Activated gamma-delta T cell treated with Interleukin-2 at 50 U/mL for 16 hours (primary cell): ENCODE data around the gene ENAM.
"Not testable (repeated sequence)": the region's sequence is repeated elsewhere in the genome, so short reads cannot be mapped to it uniquely, and the experiment has no call there.

Experiments
- DNase-seq: peaks from one replicate; pipeline ENCODE4 v3.0.0-alpha.2; 2020

The ENAM gene

DNA sequence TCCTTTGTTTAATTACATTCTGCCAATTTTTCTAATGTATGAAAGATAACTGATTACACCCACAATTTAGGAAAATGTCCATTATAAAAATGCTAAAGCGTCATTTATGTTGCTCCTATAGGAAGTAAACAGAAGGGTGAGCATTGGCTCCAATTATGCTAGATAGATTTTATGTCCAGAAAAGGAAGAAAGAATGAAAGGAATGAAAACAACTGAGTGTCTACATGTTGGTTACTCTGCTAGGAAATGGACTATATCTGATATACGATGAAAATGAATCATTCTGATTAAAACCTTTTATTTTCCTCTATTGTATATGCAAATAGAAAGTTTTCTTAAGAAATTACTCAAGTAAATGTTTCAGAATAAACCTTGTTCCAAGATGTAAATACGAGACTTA, 1.6 kb downstream of the ENAM start:
- DNase-seq = no peak

DNA sequence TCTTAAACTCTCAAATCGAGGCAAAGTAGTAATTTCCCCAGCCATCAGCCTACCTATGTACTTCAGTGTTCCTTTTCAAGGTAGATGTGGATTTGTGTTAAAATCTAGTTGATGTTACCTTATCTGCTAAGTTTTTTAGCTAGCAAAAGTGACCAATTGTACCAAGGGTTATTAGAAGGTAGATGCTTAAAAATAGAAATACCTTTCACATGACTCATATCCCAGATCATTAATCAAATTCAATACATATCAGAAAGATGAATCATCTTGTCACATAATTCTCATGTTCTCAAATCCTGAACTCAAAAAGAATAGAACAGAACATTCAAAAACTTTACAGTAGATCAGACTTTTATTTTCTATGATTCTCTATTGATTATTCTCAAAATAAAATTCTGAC, 3.5 kb downstream of the ENAM start:
- no peak for DNase-seq

DNA sequence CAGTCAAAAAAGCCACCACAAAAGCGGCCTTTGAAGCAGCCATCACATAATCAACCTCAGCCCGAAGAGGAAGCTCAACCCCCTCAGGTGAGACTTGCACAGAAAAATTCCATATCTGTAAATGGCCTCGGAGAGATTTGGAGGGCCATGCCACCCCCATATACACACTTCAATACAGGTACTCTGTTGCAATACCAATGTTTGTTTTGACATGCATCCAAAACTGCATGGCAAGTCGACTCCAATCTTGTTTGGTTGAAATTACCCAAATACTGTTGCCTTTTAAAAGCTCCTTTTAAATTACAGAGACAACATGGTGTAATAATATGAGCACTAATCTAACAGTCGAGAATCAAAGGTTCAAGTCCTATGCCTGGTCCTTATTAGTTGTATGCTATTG, 5.9 kb downstream of the ENAM start:
- DNase-seq = no peak

DNA sequence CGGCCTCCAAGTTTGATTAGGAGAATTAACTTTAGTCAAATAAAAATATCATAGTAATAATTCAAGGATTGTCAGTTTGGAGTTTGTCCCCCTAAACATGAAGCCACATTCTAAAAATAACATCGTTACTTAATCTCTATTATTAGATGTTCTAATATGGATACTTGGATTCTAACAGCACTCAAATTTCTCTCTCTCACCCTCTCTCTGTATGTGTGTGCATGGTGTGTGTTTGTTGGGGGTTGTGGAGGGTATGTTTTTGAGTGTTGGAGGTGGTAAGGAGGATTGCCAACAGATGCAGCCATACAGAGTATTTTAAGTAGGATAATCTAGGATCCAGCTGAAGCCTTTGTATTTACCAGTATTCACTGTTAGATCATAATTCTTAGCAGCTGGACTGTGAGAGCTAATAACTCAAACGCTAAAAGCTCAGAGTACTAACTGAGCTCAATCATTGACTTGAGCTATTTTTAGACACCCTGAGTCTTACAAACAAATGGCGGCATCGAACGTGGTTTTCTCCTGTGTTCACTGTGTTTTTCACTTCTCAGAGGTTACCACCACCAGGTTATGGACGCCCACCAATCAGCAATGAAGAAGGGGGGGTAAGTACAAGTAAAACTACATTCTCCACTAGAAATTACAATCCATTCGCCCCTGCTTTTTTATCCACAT, 8.8 kb downstream of the ENAM start:
- no peak for DNase-seq

DNA sequence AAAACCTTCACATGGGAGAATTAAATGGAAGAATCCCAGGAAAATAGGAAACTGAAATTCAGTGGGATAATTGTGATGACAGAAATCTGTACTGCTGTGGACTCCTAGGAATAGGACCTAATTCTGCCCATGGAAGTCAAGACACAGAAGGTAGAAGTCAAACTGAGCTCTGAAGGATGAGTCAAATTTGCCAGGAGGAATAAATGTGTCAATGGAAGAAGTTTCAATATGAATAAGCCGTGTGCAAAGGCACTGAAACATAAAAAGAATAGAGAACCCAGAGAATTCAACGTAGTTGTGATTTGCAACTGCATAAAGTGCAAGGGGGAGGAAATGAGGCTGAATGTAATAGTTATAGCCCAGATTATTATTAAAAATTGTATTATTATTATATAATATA, 11.6 kb downstream of the ENAM start:
- no peak for DNase-seq

DNA sequence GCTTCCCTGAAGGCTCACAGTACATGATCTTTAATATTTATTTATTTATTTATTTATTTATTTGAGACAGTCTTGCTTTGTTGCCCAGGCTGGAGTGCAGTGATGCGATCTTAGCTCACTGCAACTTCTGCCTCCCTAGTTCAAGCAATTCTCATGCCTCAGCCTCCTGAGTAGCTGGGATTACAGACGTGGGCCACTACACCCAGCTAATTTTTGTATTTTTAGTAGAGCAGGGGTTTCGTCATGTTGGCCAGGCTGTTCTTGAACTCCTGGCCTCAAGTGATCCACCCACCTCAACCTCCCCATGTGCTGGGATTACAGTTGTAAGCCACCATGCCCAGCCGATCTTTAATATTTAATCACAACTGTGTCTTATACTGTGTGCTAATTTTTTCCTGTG, 22.2 kb downstream of the ENAM start:
- DNase-seq = not testable (repeated sequence)

DNA sequence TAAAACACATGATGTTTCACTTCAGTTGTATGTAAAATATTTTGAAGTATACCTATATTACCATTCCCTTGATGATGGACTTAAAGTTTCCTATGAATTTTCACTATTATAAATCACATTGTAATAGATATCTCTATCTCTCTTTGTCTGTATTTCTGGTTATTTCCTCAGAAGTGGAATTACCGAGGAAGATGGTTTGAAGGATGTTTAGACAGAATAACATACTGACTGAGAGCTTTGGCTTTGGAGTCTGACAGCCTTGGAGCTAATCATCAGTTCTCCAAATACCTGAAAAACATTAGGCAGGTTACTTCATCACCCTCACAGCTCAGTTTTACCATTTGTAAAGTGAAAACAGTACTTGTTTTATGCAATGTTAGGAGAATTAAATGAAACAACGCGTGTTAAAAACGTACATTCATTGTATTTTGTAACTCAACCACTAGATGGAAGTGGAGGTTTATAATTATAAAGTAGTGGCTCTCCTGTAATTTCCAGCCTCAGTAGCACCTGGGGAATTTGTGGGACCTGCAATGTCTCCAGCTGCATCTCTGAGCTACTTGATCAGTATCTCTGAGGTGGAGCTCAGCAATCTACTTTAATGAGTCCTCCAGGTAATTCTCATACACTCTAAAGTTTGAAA, 23.4 kb downstream of the ENAM start:
- no peak for DNase-seq

DNA sequence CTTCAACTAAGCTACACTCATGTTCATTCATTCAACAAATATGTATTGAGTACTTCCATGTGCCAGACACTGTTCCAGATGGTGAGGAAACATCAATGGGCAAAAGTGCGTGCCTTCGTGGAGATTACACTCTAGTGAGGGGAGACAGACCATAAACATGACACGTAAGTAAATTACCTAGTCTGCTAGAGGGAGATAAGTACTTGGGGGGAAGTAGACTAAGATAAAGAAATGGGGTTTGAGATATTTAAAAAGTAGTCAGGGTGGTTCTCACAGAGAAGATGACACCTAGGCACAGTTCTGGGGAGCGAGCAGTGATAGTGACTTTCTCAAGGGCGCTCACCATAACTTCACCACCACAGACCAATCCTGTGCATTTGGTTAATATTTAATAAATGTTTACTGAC, 26.1 kb downstream of the ENAM start:
- no peak for DNase-seq

DNA sequence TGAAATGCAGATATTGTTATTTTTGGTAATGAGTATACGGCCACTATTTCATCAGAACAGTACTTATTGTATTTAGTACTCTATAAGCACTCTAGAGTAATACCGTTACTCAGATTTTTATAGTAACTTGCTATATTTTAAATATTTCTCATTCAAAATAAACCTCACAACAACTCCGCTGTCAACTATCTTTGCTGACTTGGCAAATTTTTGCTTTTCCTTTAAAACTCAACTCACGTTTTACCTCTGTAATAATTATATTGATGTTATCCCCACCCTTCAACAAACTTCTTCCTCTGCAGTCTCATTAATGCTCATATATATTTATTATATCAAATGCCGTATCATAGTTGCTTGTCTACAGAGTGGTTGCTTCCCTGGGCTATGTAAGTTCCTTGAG, 28.8 kb downstream of the ENAM start:
- no peak for DNase-seq

DNA sequence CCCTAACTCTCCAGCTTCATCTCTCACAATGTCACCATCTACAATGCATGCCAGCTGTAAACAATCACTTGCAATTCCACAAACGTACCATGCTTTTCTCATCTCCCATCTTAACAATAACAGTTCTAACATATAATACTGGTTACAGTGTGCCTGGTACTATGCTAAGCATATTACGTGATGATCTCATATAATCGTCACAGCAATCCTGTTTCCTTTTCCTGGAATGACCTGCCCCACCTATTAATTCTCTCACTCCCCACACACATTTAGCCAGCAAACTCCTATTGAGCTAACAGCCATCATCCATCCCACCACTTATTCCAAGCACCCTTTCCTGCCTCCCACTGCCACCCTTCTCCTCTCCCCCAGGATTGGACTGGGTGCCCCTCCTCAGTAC, 29.9 kb downstream of the ENAM start:
- no peak for DNase-seq

DNA sequence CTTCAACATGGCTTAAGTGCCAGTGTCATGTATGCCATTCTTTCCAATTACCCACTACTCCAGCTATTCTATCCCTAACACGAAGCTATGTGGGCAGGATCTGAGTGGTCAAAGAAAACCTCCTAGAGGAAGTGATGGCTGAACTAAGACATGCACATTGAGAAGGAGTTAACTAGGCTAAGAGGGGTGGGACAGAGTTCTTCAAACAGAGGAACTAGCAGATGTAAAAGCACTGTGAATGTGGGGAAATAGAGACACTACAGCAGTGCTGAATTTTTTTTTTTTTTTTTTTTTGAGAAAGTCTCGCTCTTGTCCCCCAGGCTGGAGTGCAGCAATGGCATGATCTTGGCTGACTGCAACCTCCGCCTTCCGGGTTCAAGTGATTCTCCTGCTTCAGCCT, 31.6 kb downstream of the ENAM start:
- no peak for DNase-seq

DNA sequence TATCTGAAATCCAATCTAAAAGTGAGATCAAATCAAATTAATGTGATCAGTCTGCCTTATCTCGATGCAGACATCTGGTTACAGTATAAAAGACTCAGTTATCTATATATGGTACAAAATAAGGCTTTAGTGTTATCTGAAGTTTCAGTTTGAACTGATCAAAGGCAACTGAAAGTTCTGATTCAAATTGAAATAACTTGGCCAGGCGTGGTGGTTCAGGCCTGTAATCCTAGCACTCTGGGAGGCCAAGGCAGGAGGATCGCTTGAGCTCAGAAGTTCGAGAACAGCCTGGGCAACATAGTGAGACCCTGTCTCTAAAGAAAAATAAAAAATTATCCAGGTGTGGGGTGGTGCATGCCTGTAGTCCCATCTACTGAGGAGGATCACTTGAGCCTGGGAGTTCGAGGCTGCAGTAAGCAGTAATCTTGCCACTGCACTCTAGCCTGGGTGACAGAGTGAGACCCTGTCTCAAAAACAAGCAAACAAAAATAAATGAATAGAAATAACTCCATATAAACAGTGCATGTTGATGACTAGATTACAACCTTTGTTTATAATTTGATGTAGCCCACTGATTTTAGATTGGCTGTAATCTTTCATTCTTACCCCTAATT, 32.9 kb downstream of the ENAM start:
- DNase-seq = not testable (repeated sequence)

DNA sequence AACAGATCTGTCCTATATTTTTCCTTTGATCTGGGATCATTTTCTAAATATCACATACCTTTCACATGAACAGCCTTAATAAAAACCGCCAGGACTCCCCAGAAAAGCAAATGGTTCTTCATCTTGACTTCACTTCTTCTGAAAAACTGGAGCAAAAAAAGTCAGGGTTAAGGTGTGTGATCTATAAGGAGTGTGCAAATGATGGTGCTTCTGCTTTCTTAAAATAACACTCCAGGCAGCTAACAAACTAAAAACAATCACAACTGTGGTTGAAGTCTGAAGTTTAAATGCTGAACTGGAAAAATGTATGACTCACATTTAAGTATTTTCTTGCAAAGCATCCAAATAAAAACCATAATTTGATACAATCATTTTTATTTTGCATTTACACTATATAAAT, 37.8 kb downstream of the ENAM start, which contains the start of gene JCHAIN:
Gene JCHAIN, minus strand, starts transcription at position 140 of the 400 bp plus-strand sequence. Its CDS starts 18 bp downstream, at position 122.
- DNase-seq = no peak

DNA sequence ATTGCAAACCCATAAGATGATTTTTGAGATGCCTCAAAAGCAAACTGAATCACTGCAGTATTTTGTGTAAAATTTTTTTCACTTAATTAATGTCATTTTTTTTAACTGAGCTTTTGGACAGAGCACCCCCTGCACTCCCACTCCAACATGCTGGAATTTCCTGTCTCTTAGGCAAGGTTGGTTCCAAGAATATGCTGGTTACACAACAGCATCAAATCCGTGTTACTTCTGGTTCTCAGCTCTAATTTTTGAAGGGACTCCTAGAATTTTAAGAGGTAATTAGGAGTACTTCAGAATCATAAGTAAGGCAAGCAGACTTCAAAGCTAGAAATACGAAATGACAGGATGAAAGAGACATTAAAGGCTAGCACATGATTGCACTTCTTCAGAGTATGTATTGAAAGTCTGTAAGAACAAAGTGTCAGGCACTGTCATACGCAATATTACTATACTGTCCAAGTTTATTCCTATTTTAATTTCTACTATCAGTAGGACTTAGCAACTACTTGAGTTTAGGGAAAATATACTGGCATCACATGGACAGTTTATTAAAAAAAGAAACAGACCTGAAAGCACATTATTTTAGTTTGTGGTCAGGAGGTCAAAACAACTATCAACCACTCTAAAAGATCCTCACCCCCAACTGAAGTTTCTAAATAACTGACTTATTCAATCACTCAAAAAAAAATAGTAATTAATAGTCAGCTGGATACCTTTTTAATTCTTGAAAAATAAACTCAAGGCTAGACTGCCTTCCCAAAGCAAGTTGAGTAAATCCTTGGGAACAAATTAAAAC, 39.4 kb downstream of the ENAM start:
- no peak for DNase-seq

DNA sequence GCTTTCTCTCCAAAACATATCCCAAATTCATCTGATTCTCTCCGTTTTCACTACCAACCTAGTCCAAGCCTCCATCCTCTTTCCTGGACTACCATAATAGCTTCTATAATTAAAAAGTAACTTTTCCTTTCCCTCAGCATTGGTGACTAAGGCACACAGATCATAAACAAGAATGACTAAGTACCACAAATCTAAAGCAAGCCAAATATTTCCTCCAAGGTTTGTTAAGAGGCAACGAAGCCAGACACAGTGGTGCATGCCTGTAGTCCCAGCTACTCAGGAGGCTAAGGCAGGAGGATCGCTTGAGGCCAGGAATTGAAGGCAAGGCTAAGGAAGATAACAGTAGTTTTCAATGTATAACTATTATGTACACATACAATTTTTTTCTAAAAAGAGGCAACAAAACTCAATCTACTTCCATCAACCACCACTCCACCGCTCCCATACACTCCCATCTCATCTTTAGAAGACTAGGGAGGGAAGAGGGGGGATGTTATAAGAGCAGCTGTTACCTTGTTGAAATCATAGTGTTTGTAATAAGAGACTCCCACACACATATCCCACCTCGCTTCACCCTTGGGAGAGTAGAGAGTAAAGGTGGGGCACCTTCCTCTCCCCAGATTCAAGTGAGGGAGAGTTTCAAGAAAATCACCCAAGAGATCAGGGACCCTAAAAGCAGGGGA, 41.9 kb downstream of the ENAM start:
- DNase-seq = no peak

DNA sequence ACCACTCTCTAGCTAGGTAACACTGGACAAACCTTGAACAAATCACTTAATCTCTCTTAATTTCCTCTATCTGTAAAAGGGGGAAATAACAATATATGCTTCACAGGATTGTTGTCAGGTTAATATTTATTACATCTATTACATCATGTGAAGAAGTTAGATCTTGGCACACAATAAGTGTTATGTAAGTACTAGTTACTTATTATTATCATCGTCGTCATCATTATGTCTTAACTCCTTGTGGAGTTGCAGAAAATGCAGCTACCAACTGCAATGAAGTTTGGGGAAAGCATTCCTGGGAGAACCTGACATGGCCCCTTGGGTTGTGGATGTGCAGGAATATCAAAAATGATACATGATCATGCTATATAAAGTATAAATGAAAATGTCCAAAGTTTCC, 42.5 kb downstream of the ENAM start:
- no peak for DNase-seq

DNA sequence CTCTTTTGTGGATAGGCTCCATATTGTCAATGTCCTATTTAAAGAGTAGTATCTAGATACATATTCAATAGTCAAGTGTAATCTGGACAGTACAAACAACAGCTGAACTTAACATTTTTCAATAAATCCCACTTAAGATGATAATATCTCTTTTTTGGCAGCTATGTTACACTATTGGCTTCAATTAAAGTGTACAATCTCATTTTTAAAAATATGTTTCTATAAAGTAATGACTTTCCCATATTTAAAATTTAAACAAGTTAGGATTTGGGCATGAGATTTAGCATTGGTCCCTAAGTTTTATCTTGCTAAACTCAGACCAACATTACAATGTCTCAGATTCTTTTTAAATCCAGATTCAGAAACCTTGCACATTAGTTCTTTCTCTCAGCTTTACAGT, 45.6 kb downstream of the ENAM start:
- DNase-seq = no peak

DNA sequence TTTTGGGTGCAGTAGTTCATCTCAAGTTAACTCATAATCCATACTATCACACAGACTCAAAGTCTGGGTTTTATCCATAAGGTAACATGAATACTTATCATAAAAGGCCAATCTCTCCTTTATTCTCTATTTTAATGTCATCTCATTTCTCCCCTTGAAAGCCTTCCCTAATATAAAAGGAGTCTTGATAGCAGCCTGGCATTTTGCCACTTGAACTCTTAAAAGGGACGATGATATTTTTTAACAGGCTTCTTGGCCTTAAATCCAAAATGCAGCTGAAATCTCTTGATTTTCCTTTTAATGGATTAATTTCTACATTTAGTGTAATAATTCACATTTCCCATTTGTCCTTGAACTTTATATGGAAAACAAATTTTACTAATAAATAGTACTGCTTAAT, 46.2 kb downstream of the ENAM start:
- DNase-seq = no peak

DNA sequence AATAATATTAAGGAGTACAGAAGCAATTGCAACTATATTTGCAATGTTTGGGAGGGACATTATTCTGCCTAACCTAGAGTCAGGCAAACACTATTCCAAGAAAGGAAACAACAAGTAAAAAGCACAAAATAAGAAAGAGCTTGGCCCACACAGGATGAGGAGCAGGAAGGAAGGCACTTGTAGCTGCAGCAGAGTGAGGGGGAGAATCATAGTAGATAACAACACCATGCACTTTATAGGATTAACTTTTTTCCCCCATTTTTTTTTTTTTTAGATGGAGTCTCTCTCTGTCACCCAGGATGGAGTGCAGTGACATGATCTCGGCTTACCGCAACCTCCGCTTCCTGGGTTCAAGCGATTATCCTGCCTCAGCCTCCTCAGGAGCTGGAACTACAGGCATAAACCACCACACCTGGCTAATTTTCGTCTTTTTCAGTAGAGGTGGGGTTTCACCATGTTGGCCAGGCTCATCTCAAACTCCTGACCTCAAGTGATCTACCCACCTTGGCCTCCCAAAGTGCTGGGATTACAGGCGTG, 48.1 kb downstream of the ENAM start:
- no peak for DNase-seq

DNA sequence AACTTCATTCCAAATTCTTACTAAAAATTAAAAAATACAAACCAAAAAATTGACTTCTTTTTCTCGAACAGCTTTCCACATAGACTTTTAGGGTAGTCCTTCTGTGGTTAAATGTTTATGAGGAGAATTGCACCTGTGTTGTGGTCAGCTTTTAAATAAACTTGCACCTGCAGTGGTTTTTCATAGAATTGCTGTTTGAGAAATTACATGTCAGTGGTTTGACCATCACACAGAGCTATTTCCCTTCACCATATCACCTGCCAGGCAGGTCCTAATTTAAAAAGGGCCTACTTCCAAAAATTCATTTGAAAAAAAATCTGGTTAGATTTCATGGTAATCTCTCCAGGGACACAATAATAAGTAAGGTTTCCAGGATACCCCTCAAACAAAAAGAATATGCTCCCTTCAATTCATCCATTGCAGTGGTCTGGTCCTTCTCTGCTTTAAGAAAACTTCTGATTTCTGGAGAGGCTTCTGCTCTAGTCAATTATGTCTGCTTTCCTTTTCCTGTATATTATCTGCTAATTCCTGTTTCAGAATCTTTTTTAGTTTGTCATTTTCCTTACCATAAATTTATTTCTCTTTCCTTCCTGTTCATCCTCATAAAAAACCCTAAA, 49.9 kb downstream of the ENAM start:
- no peak for DNase-seq

DNA sequence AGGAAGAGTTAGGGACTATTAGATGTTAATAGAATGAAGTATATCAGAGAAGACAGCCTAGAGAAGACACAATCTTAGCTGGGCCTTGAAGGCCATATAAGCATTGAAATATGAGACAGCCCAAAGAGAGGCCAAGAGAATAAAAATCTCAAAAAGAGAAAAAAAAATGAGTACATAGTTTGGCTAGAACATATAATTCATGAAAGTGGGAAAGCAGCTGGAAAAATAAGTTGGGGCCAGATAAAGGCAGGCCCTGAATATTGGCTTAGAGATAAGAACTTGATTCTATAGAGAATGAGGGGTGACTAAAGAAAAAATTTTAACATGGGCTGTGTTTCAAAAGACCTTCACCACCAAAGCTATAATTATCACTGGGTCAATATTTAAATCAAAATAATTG, 52.4 kb downstream of the ENAM start:
- DNase-seq = no peak

DNA sequence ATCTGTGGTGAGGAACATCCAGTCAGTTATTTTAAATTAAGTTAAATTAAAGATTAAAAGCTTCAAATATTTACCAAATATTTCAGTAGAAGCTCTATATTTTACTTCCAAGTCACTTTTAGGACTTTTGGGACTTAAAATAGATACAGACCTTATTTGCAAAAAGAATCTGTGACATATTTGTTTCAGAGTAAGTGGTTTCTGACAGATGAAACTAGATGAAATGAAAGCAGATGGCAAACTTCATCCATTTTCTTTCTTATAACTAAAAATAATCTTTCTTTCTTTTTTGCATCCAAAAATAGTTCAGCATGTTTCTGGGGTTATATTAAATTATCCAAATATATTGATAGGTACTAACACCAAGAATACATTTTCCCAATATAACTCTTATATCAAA, 53.2 kb downstream of the ENAM start:
- no peak for DNase-seq
